Natural killer cell (primary cell): ENCODE measurements around the gene JAKMIP1. TPM values are rescaled to one million over a fixed set of nuclear protein-coding genes. Genes with fewer than 3 reads are reported as not detected.
"Not testable (repeated sequence)": the region's sequence is repeated elsewhere in the genome, so short reads cannot be mapped to it uniquely, and the experiment has no call there.

Experiments
- ATAC-seq, 3 donors: fragments of 150-1000 bp in 2 of 3; fragments of 200-7000 bp in 1 of 3; cut with Tn5 transposase; 1 replicate in 1 of 3; 2 replicates in 2 of 3; pipeline ENCODE4 v1.10.0; 2021; ENCODE audit warnings: mild to moderate bottlenecking in 2 of 3, moderate library complexity in 2 of 3
- DNase-seq, 2 donors: peaks; one replicate each; pipeline versions ENCODE4 v3.0.0 to v3.0.0-alpha.2; 2013 to 2021; ENCODE audit warnings: mixed read lengths in 1 of 2
- H3K27ac ChIP-seq: one replicate; pipeline ENCODE4 v1.5.1; 2013; ENCODE audit warnings: mild to moderate bottlenecking, low read length
- H3K27me3 ChIP-seq: one replicate; pipeline ENCODE4 v1.6.1; 2013; ENCODE audit warnings: low read length; ENCODE audit not compliant: control insufficient read depth, insufficient read depth
- H3K36me3 ChIP-seq: one replicate; pipeline ENCODE4 v1.6.1; 2013; ENCODE audit warnings: low read length; ENCODE audit not compliant: control insufficient read depth, insufficient read depth
- H3K4me1 ChIP-seq: one replicate; pipeline ENCODE4 v1.6.1; 2013; ENCODE audit warnings: low read length; ENCODE audit not compliant: control insufficient read depth, insufficient read depth
- H3K4me3 ChIP-seq: one replicate; pipeline ENCODE4 v1.5.1; 2013; ENCODE audit warnings: low read length
- H3K9me3 ChIP-seq: one replicate; pipeline ENCODE4 v1.6.1; 2013; ENCODE audit warnings: low read length; ENCODE audit not compliant: control insufficient read depth, insufficient read depth
- H3K27ac Mint-ChIP-seq, 2 donors: one replicate each; pipeline ENCODE4 v1.8.0; 2022; ENCODE audit warnings: mild to moderate bottlenecking in 2 of 2, mixed read lengths in 2 of 2, moderate library complexity in 1 of 2
- H3K27me3 Mint-ChIP-seq, 2 donors: one replicate each; pipeline ENCODE4 v1.8.0; 2022; ENCODE audit warnings: low read depth in 2 of 2, mixed read lengths in 2 of 2
- H3K36me3 Mint-ChIP-seq: one replicate; pipeline ENCODE4 v1.8.0; 2022; ENCODE audit warnings: mixed read lengths
- H3K4me1 Mint-ChIP-seq, 2 donors: one replicate each; pipeline ENCODE4 v1.8.0; 2022; ENCODE audit warnings: mixed read lengths in 2 of 2
- H3K4me3 Mint-ChIP-seq: one replicate; pipeline ENCODE4 v1.8.0; 2022; ENCODE audit warnings: mild to moderate bottlenecking, moderate library complexity, mixed read lengths
- H3K9me3 Mint-ChIP-seq, 2 donors: one replicate each; pipeline ENCODE4 v1.8.0; 2022; ENCODE audit warnings: mixed read lengths in 2 of 2
- WGBS: methylation state at CpG from one replicate; pipeline ENCODE4 v1.1.7; 2013; ENCODE audit warnings: missing lambda C conversion rate; ENCODE audit not compliant: insufficient coverage; 5-methylcytosine and 5-hydroxymethylcytosine counted together
- intact Hi-C: fragments of 100-400 bp; cut with micrococcal nuclease; formaldehyde crosslinking; loops from one replicate; pipeline ENCODE4 v1.14.2; 2022
- total RNA-seq, 4 donors: library from RNA; stranded (reverse); fragments of 120-200 nt in 1 of 4; gene quantifications; one replicate each; pipeline versions ENCODE4 v1.2.3 to v1.2.4, GENCODE V29; 2013 to 2022
- TF ChIP-seq, protein P1 (sequence below): fragments of 200-600 bp; IDR thresholded peaks from one replicate; pipeline ENCODE4 v1.8.0; 2022; ENCODE audit warnings: antibody characterized with exemption

The JAKMIP1 gene
- total RNA-seq, 3 donors from 2014 or later (not counting 1 experiment from before 2014, with no cell fraction given) = 8.8 to 21.8 (median 16.4) TPM

DNA sequence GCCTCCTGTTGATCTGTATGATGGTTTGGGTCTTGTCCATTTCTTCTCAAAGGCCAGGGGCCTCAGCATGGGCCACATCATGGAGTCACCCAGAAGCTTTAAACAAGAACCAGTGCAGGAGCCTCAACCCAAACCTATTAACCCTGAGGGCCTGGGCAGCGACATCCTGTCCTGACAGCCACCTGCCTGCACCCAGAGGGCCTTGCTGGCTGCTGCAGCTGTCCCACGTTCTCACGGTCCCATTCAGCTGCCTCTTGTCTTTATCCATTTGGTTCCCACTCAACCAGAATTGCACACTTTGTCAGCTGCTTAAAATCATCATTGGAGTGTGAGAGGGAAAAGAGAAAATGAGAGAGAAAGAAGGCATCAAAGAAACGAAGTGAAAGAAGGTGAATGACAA is 203.7 kb downstream of the JAKMIP1 start:
- Histone ChIP-seq H3K27me3 (no peaks in the 10 kb centered on the region), H3K4me3 (no peak overlapping the region), H3K36me3 (no peaks in the 10 kb centered on the region), H3K9me3 (no peaks in the 10 kb centered on the region), H3K27ac (no peak overlapping the region), H3K4me1 (no peaks in the 10 kb centered on the region)
- Mint-ChIP-seq H3K27me3 (no peaks in the 10 kb centered on the region), H3K36me3 (no peaks in the 10 kb centered on the region), H3K27ac (no peak overlapping the region), H3K9me3 (no peaks in the 10 kb centered on the region), H3K4me3 (no peak overlapping the region), H3K4me1 (peaks cover 0 to 5% of the 10 kb centered on the region in 2 donors)
- 70% methylated on average over 4 of the region's 4 CpGs for WGBS
- intact Hi-C loops = no loop called here
- TF ChIP-seq, protein P1, sequence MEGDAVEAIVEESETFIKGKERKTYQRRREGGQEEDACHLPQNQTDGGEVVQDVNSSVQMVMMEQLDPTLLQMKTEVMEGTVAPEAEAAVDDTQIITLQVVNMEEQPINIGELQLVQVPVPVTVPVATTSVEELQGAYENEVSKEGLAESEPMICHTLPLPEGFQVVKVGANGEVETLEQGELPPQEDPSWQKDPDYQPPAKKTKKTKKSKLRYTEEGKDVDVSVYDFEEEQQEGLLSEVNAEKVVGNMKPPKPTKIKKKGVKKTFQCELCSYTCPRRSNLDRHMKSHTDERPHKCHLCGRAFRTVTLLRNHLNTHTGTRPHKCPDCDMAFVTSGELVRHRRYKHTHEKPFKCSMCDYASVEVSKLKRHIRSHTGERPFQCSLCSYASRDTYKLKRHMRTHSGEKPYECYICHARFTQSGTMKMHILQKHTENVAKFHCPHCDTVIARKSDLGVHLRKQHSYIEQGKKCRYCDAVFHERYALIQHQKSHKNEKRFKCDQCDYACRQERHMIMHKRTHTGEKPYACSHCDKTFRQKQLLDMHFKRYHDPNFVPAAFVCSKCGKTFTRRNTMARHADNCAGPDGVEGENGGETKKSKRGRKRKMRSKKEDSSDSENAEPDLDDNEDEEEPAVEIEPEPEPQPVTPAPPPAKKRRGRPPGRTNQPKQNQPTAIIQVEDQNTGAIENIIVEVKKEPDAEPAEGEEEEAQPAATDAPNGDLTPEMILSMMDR = no peak
- no peak for DNase-seq
- ATAC-seq = no peak

DNA sequence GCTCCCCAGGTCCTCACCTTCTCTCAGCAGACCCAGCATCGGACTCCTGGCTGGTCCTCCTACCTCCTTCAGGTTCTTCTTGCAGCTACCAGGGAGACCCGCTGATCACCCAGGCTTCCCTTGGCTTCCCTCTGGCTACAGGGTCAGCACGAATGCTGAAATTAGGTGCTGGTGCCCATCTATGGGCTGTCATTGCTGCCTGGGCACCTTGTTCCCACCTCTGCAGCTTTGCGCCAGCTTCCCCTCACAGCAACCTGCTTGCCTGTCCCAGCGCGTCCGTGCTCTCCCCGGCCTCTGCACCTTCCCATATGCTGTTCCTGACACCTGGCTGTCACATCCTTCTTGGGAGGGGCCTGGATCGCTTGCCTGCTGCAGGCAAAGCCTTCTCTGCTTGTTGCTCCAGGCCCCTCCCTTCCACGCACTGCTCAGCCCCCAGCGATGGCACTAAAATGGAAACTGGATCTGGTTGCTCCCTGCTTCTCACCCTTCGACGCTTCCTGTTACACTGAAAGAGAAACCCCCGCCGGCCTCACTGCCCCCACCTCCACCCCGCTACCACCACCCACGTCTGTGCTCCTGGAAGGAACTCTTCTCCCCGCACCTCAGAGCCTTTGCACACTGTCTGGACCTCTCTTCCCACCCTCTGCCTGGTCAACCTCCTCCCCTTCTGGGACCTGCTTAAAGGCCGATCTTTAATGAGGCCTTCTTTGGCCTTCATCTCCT is 204.3 kb downstream of the JAKMIP1 start:
- WGBS = 60% methylated on average over 18 of the region's 19 CpGs
- intact Hi-C loops = no loop called here
- DNase-seq (no peak), ATAC-seq (no peak)
- no peak overlapping the region for H3K27ac Mint-ChIP-seq
- TF ChIP-seq, protein P1 = no peak
- no peaks in the 10 kb centered on the region for H3K27me3 Mint-ChIP-seq
- H3K27me3 ChIP-seq = no peaks in the 10 kb centered on the region
- no peaks in the 10 kb centered on the region for H3K36me3 ChIP-seq
- no peaks in the 10 kb centered on the region for H3K4me1 ChIP-seq
- no peaks in the 10 kb centered on the region for H3K36me3 Mint-ChIP-seq
- peaks cover 0 to 5% of the 10 kb centered on the region in 2 donors for H3K4me1 Mint-ChIP-seq
- no peak overlapping the region for H3K4me3 Mint-ChIP-seq
- H3K9me3 Mint-ChIP-seq = no peaks in the 10 kb centered on the region
- no peaks in the 10 kb centered on the region for H3K9me3 ChIP-seq
- no peak overlapping the region for H3K4me3 ChIP-seq
- H3K27ac ChIP-seq = no peak overlapping the region

DNA sequence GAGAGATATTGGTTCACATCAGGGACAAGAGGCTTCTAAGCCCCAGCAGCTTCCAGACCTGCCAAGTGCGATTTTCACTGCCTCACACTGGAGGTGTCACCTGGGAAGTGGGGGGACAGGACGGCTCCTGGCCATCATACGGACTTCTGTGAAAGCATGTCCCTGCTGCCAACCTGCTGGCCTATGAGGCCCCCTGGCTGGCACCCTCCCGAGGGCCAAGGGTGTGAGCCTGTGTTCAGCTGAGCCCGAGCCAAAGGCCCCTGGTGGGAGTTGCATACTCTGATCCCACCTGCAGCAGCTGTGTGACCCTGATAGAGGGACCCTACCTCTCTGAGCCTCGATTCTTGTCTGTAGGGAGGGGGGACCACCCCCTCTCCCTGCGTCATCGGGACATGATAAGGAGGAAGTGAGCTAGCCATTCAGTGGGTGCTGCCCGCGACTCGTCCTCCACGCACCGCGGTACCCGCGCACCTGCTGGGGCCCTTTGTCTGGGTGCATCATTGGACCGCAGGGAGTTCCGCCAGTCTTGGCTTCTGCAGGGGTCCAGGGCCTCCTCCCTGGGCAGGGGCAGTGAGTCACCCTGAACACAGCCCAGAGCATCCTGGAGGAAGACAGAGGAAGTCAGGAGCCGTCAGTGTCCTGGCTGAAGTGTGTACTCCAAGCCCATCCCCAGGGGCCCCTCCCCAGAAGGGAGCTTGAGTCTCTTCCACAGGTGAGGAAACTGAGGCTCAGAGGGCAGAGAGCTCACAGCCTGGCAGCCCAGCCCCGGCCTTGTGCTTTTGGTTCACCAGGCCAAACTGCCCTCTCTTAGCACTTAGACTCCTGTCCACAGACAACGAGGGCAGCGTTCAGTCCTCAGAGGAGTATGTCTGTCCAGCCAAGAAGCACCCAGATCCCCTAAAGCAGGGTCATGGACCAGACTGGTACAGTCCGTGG is 206.2 kb downstream of the JAKMIP1 start:
- H3K4me1 ChIP-seq = no peaks in the 10 kb centered on the region
- peaks cover 0 to 5% of the 10 kb centered on the region in 2 donors for H3K27me3 Mint-ChIP-seq
- H3K27ac Mint-ChIP-seq = no peak overlapping the region
- H3K27me3 ChIP-seq = no peaks in the 10 kb centered on the region
- no peak overlapping the region for H3K27ac ChIP-seq
- 89% methylated on average over 23 of the region's 23 CpGs for WGBS
- no peak for DNase-seq
- no peaks in the 10 kb centered on the region for H3K36me3 ChIP-seq
- no peak overlapping the region for H3K4me3 Mint-ChIP-seq
- ATAC-seq = no peak
- H3K9me3 ChIP-seq = no peaks in the 10 kb centered on the region
- intact Hi-C loops = no loop called here
- peaks cover 0 to 5% of the 10 kb centered on the region in 2 donors for H3K4me1 Mint-ChIP-seq
- H3K36me3 Mint-ChIP-seq = no peaks in the 10 kb centered on the region
- no peak overlapping the region for H3K4me3 ChIP-seq
- TF ChIP-seq, protein P1 = no peak
- H3K9me3 Mint-ChIP-seq = no peaks in the 10 kb centered on the region

DNA sequence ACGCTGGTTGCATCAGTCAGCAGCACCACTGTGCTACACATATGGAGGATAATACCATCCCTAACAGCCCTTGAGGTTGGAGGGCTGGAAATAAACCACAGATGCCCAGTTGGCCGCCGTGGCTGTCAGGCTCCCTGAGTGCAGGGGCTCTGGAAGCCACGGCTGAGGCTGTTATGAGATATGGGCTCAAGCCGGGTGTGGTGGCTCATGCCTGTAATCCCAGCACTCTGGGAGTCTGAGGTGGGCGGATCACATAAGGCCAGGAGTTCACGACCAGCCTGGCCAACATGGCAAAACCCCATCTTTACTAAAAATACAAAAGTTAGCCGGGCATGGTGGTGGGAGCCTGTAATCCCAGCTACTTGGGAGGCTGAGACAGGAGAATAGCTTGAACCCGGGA is 207.0 kb downstream of the JAKMIP1 start:
- H3K27me3 ChIP-seq, H3K4me3 Mint-ChIP-seq, intact Hi-C loops, H3K36me3 ChIP-seq, H3K27ac ChIP-seq, H3K9me3 Mint-ChIP-seq, DNase-seq, H3K9me3 ChIP-seq, H3K36me3 Mint-ChIP-seq, H3K4me3 ChIP-seq, H3K4me1 Mint-ChIP-seq, H3K4me1 ChIP-seq, H3K27ac Mint-ChIP-seq, ATAC-seq: not testable (repeated sequence)
- WGBS = 68% methylated on average over 8 of the region's 9 CpGs
- H3K27me3 Mint-ChIP-seq = peaks cover 0 to 13% of the 10 kb centered on the region in 2 donors
